ENCODE results near the gene CASP2. TPM values are rescaled to one million over a fixed set of nuclear protein-coding genes. Genes with fewer than 3 reads are reported as not detected.

CASP2 gene
- total and polyA plus RNA-seq, 10 of the 15 experiments (the other 5 are each of a cell fraction or from before 2014, with no cell fraction given), result 12.1 to 60.4 (median 26.2) TPM

- no peak for TF ChIP-seq ZNF622 (IDR thresholded peaks at IDR 0.05)
- TF ChIP-seq SMC3 (IDR thresholded peaks at IDR 0.05; ENCODE audit: borderline replicate concordance, low read length), result peak; percentile 45; the same call in 1 of the 2 replicates
- TF ChIP-seq POLR2A (IDR thresholded peaks at IDR 0.05; ENCODE audit: low read depth, low read length), result no peak
- no peak for TF ChIP-seq MYB (IDR thresholded peaks at IDR 0.05; ENCODE audit: borderline replicate concordance, low read depth, low read length)
- no peak for TF ChIP-seq CBX5 (IDR thresholded peaks at IDR 0.05; ENCODE audit: low read depth)
- TF ChIP-seq, protein P1, sequence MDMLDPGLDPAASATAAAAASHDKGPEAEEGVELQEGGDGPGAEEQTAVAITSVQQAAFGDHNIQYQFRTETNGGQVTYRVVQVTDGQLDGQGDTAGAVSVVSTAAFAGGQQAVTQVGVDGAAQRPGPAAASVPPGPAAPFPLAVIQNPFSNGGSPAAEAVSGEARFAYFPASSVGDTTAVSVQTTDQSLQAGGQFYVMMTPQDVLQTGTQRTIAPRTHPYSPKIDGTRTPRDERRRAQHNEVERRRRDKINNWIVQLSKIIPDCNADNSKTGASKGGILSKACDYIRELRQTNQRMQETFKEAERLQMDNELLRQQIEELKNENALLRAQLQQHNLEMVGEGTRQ (IDR thresholded peaks at IDR 0.05; ENCODE audit: borderline replicate concordance, low read depth, low read length), result no peak
- no peak for TF ChIP-seq STAT1 (conservative IDR thresholded peaks at IDR 0.05)
- no peak for TF ChIP-seq SPI1 (IDR thresholded peaks at IDR 0.05; ENCODE audit: borderline replicate concordance, insufficient read depth, low read depth, low read length)
- TF ChIP-seq HDAC6 (IDR thresholded peaks at IDR 0.05; ENCODE audit: unreplicated experiment), result no peak
- TF ChIP-seq SUPT20H (IDR thresholded peaks at IDR 0.05; ENCODE audit: borderline replicate concordance, control insufficient read depth, low read depth, low read length), result no peak
- TF ChIP-seq SMARCA5 (IDR thresholded peaks at IDR 0.05), result 0 out of 2 replicates have a peak, but pooled peaks have one; percentile 30
Measured at GRCh38 chr7:143305423-143306070, 17.4 kb downstream of the CASP2 start (continued).

- POLR2A ChIA-PET, result interaction anchor here (0.7 to 0.9 kb wide), 2 partner anchors 18 to 56 kb away, joined by 3 read pairs; no protein-coding TSS in a partner anchor
- DNase-seq (ENCODE audit: low read depth, low spot score) (no peak), FAIRE-seq (no peak), ATAC-seq (no peak)
- Histone ChIP-seq H3K4me3 (no peak overlapping the region), H3K79me2 (ENCODE audit: control insufficient read depth, insufficient read depth, low read length) (no peaks in the 10 kb centered on the region), H3K9ac (ENCODE audit: control insufficient read depth, insufficient read depth, low read length) (no peak overlapping the region), H3K27me3 (replicated peaks in 1 of 2; ENCODE audit: control insufficient read depth in 2 of 2, insufficient read depth in 2 of 2, low read length in 1 of 2) (no peaks in the 10 kb centered on the region), H3K4me1 (ENCODE audit: control insufficient read depth, insufficient read depth, low read length) (no peaks in the 10 kb centered on the region; the same call in 1 of the 2 replicates), H3K36me3 (ENCODE audit: control insufficient read depth in 2 of 2, insufficient read depth in 2 of 2, low read length in 1 of 2) (peaks cover 15 to 19% of the 10 kb centered on the region in 2 experiments), H3K9me3 (replicated peaks; ENCODE audit: control insufficient read depth, insufficient read depth, low read length) (no peaks in the 10 kb centered on the region), H4K20me1 (ENCODE audit: control insufficient read depth, insufficient read depth) (no peaks in the 10 kb centered on the region), H3K27ac (ENCODE audit: control insufficient read depth, insufficient read depth) (no peak overlapping the region), H3K4me2 (ENCODE audit: control insufficient read depth, insufficient read depth) (no peak overlapping the region), H2AFZ (ENCODE audit: control insufficient read depth, low read depth, low read length) (no peak overlapping the region)
- SMC1A ChIA-PET (ENCODE audit: uncharacterized antibody, unreplicated experiment), result interaction anchor here (0.6 to 2.0 kb wide), 6 partner anchors 8 to 354 kb away, joined by 3 to 6 read pairs (median 3); no protein-coding TSS in a partner anchor
- RAD21 ChIA-PET (ENCODE audit: unreplicated experiment), result interaction anchor here (1.4 kb wide), 1 partner anchor 69 kb away, joined by 5 read pairs; no protein-coding TSS in a partner anchor
- no TSS peak for BruUV-seq (replicated peaks)
- intact Hi-C loops (cut with micrococcal nuclease; ENCODE audit: unreplicated experiment), result loop anchor here (5.0 kb wide), 1 partner anchor 74 kb away; the partner anchor contains the start of gene ZYX
- in situ Hi-C loops (cut with MboI), result no loop called here
- WGBS (ENCODE audit: insufficient coverage, insufficient replicate concordance, low lambda C conversion rate, missing lambda C conversion rate), result 93% methylated on average over 2 of the region's 2 CpGs
- CTCF ChIA-PET, result interaction anchor here (0.6 to 2.7 kb wide), 3 partner anchors 9 to 69 kb away, joined by 3 to 15 read pairs (median 5); no protein-coding TSS in a partner anchor
- TF ChIP-seq, protein P2, sequence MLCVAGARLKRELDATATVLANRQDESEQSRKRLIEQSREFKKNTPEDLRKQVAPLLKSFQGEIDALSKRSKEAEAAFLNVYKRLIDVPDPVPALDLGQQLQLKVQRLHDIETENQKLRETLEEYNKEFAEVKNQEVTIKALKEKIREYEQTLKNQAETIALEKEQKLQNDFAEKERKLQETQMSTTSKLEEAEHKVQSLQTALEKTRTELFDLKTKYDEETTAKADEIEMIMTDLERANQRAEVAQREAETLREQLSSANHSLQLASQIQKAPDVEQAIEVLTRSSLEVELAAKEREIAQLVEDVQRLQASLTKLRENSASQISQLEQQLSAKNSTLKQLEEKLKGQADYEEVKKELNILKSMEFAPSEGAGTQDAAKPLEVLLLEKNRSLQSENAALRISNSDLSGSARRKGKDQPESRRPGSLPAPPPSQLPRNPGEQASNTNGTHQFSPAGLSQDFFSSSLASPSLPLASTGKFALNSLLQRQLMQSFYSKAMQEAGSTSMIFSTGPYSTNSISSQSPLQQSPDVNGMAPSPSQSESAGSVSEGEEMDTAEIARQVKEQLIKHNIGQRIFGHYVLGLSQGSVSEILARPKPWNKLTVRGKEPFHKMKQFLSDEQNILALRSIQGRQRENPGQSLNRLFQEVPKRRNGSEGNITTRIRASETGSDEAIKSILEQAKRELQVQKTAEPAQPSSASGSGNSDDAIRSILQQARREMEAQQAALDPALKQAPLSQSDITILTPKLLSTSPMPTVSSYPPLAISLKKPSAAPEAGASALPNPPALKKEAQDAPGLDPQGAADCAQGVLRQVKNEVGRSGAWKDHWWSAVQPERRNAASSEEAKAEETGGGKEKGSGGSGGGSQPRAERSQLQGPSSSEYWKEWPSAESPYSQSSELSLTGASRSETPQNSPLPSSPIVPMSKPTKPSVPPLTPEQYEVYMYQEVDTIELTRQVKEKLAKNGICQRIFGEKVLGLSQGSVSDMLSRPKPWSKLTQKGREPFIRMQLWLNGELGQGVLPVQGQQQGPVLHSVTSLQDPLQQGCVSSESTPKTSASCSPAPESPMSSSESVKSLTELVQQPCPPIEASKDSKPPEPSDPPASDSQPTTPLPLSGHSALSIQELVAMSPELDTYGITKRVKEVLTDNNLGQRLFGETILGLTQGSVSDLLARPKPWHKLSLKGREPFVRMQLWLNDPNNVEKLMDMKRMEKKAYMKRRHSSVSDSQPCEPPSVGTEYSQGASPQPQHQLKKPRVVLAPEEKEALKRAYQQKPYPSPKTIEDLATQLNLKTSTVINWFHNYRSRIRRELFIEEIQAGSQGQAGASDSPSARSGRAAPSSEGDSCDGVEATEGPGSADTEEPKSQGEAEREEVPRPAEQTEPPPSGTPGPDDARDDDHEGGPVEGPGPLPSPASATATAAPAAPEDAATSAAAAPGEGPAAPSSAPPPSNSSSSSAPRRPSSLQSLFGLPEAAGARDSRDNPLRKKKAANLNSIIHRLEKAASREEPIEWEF (IDR thresholded peaks at IDR 0.05; ENCODE audit: insufficient replicate concordance, low read depth, low read length), result no peak
- TF ChIP-seq YBX1 (IDR thresholded peaks at IDR 0.05) (no peak), RFX5 (IDR thresholded peaks at IDR 0.05; ENCODE audit: low read depth, low read length) (no peak), RUNX3 (IDR thresholded peaks at IDR 0.05; ENCODE audit: low read length) (no peak)
Measured at GRCh38 chr7:143308632-143309031, 20.5 kb downstream of the CASP2 start.
